Stromal cell of bone marrow (primary cell): ENCODE data around the gene HAL.

Source experiments
- DNase-seq: peaks from one replicate; pipeline ENCODE4 v3.0.0-alpha.2; 2012; ENCODE audit warnings: low read depth

Gene HAL

GRCh38 chr12:96007729-96008128 lies 11.6 kb upstream of the HAL start:
- no peak for DNase-seq

- no peak for DNase-seq
Observed at GRCh38 chr12:96006727-96007126, 10.6 kb upstream of the HAL start.

GRCh38 chr12:96000858-96001257 lies 4.7 kb upstream of the HAL start:
- no peak for DNase-seq

GRCh38 chr12:95999484-95999883 lies 3.3 kb upstream of the HAL start:
- DNase-seq: no peak

GRCh38 chr12:95998611-95999286 lies 2.6 kb upstream of the HAL start:
- DNase-seq: peak; percentile 30

GRCh38 chr12:95997911-95998510 lies 1.9 kb upstream of the HAL start:
- DNase-seq: no peak

GRCh38 chr12:95997276-95997675 lies 1.1 kb upstream of the HAL start:
- DNase-seq: no peak

- DNase-seq: no peak
Observed at GRCh38 chr12:95995238-95996031, 709 bp downstream of the HAL start.

- no peak for DNase-seq
Observed at GRCh38 chr12:95994476-95994875, 1.7 kb downstream of the HAL start.

GRCh38 chr12:95993907-95994306 lies 2.2 kb downstream of the HAL start:
- DNase-seq: no peak

GRCh38 chr12:95990136-95990535 lies 6.0 kb downstream of the HAL start:
- no peak for DNase-seq

- DNase-seq: no peak
Observed at GRCh38 chr12:95989504-95990123, 6.5 kb downstream of the HAL start.

- no peak for DNase-seq
Observed at GRCh38 chr12:95988506-95989275, 7.5 kb downstream of the HAL start.

GRCh38 chr12:95986635-95987570 lies 9.2 kb downstream of the HAL start:
- no peak for DNase-seq

GRCh38 chr12:95984682-95985081 lies 11.5 kb downstream of the HAL start:
- no peak for DNase-seq

GRCh38 chr12:95982602-95983001 lies 13.5 kb downstream of the HAL start:
- no peak for DNase-seq

GRCh38 chr12:95980437-95980836 lies 15.7 kb downstream of the HAL start:
- no peak for DNase-seq

- DNase-seq: no peak
Observed at GRCh38 chr12:95978774-95979173, 17.4 kb downstream of the HAL start.

GRCh38 chr12:95978351-95978750 lies 17.8 kb downstream of the HAL start:
- DNase-seq: no peak

GRCh38 chr12:95977764-95978305 lies 18.3 kb downstream of the HAL start:
- no peak for DNase-seq

- DNase-seq: no peak
Observed at GRCh38 chr12:95976416-95976832, 19.7 kb downstream of the HAL start.
